ENCODE results near the gene EBF4. TPM values are rescaled to one million over a fixed set of nuclear protein-coding genes. Genes with fewer than 3 reads are reported as not detected.
A peak's percentile ranks its signal among the peaks of the same experiment; 100 is the strongest.

The EBF4 gene
- total and polyA plus RNA-seq, 10 of the 15 experiments (the other 5 are each of a cell fraction or from before 2014, with no cell fraction given): 0.13 TPM; not detected in 9

DNA sequence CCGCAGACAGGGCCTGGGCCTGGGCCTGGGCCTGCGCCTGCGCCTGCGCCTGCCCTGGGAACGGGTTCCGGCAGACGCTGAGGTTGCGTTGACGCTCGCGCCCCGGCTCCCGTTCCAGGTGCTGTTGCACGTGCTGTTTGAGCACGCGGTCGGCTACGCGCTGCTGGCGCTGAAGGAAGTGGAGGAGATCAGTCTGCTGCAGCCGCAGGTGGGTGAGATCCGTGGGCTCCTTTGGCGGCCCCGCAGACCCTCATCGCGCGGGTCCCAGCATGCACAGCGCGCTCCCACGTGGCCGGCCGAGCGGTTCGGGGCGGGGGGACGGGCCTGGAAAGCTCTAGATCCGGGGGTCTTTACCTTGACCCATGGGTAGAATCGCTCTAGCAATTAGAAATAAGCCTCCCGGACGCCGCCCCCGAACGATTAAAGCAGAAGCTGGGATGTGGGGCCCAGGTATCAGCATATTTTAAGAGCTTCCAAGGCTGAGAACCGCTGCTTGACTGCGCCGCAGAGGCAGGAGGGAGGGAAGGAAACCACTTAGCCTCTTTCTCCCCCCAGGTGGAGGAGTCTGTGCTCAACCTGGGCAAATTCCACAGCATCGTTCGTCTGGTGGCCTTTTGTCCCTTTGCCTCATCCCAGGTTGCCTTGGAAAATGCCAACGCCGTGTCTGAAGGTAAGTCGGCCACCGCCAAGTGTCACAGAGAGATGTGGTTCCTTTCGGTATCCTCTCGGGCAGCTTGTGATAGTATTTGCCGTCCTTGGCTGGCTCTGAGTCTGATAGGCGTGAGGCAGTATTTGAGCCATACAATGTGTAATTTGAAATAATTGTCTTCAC, 39.6 kb upstream of the EBF4 start:
- DNase-seq (ENCODE audit: low read depth, low spot score): no peak
- WGBS (ENCODE audit: insufficient coverage, insufficient replicate concordance, low lambda C conversion rate, missing lambda C conversion rate): under 1% methylated on average over 46 of the region's 56 CpGs
- POLR2A ChIA-PET: interaction anchor here (0.5 to 5.6 kb wide), 7 partner anchors 12 to 1254 kb away, joined by 3 to 47 read pairs (median 4); partner anchors contain the start of genes IDH3B and SNRPB
- Histone ChIP-seq H3K4me1 (ENCODE audit: control insufficient read depth, insufficient read depth, low read length) (peaks cover 13% of the 10 kb centered on the region), H3K36me3 (ENCODE audit: control insufficient read depth in 2 of 2, insufficient read depth in 2 of 2, low read length in 1 of 2) (peaks cover 24 to 32% of the 10 kb centered on the region in 2 experiments), H3K9ac (ENCODE audit: control insufficient read depth, insufficient read depth, low read length) (peak overlapping the region; percentile 95), H3K4me2 (ENCODE audit: control insufficient read depth, insufficient read depth) (peak overlapping the region; percentile 95), H2AFZ (ENCODE audit: control insufficient read depth, low read depth, low read length) (peak overlapping the region; percentile 90), H3K4me3 (peak overlapping the region; percentile 95), H3K27me3 (replicated peaks in 1 of 2; ENCODE audit: control insufficient read depth in 2 of 2, insufficient read depth in 2 of 2, low read length in 1 of 2) (no peaks in the 10 kb centered on the region), H4K20me1 (ENCODE audit: control insufficient read depth, insufficient read depth) (peaks cover 17% of the 10 kb centered on the region), H3K9me3 (replicated peaks; ENCODE audit: control insufficient read depth, insufficient read depth, low read length) (no peaks in the 10 kb centered on the region), H3K79me2 (ENCODE audit: control insufficient read depth, insufficient read depth, low read length) (peaks cover 52% of the 10 kb centered on the region), H3K27ac (ENCODE audit: control insufficient read depth, insufficient read depth) (peak overlapping the region; percentile 84)
- peak; percentile 71 for ATAC-seq
- in situ Hi-C loops (cut with MboI): no loop called here
- BruUV-seq (replicated peaks): TSS peak; percentile 60
- intact Hi-C loops (cut with micrococcal nuclease; ENCODE audit: unreplicated experiment): loop anchor here (2.0 to 5.0 kb wide), 2 partner anchors 128 to 181 kb away; partner anchors contain the start of gene SNRPB
- RAD21 ChIA-PET (ENCODE audit: unreplicated experiment): interaction anchor here (1.8 kb wide), 2 partner anchors 11 to 348 kb away, joined by 3 to 4 read pairs; partner anchors contain the start of gene IDH3B
- FAIRE-seq: no peak
- CTCF ChIA-PET: interaction anchor here (0.6 to 2.4 kb wide), 5 partner anchors 9 to 260 kb away, joined by 3 to 13 read pairs (median 7); partner anchors contain the start of gene IDH3B
- SMC1A ChIA-PET (ENCODE audit: uncharacterized antibody, unreplicated experiment): interaction anchor here (0.6 to 4.9 kb wide), 3 partner anchors 12 to 183 kb away, joined by 3 to 25 read pairs (median 7); partner anchors contain the start of gene IDH3B
- TF ChIP-seq POLR2AphosphoS2 (IDR thresholded peaks at IDR 0.05; ENCODE audit: low read depth, low read length) (no peak; the same call in 1 of the 2 replicates), PAX8 (IDR thresholded peaks at IDR 0.05) (no peak), ZNF622 (IDR thresholded peaks at IDR 0.05) (no peak), NBN (IDR thresholded peaks at IDR 0.05) (peak; percentile 30; the same call in 1 of the 2 replicates), CREM (IDR thresholded peaks at IDR 0.05; ENCODE audit: low read depth) (peak; percentile 47), RAD21 (IDR thresholded peaks at IDR 0.05; ENCODE audit: insufficient read depth, low read depth, low read length) (no peak), SREBF2 (IDR thresholded peaks at IDR 0.05; ENCODE audit: low read length) (no peak), MEF2B (IDR thresholded peaks at IDR 0.05; ENCODE audit: partially characterized antibody, poor library complexity, severe bottlenecking) (no peak), RB1 (IDR thresholded peaks at IDR 0.05; ENCODE audit: borderline replicate concordance) (no peak), JUNB (IDR thresholded peaks at IDR 0.05) (no peak), HDAC2 (IDR thresholded peaks at IDR 0.05) (no peak), KLF5 (IDR thresholded peaks at IDR 0.05; ENCODE audit: partially characterized antibody) (no peak), ZNF24 (IDR thresholded peaks at IDR 0.05) (no peak), TCF7 (IDR thresholded peaks at IDR 0.05; ENCODE audit: borderline replicate concordance) (no peak), RAD51 (IDR thresholded peaks at IDR 0.05) (peak; percentile 77), MYC (IDR thresholded peaks at IDR 0.05; ENCODE audit: insufficient read depth, insufficient read length, insufficient replicate concordance, low read length, severe bottlenecking) (peak; percentile 96), CHD4 (IDR thresholded peaks at IDR 0.05) (no peak), SIX5 (IDR thresholded peaks at IDR 0.05; ENCODE audit: low read depth, low read length, severe bottlenecking) (no peak)
- TF ChIP-seq, protein P1, sequence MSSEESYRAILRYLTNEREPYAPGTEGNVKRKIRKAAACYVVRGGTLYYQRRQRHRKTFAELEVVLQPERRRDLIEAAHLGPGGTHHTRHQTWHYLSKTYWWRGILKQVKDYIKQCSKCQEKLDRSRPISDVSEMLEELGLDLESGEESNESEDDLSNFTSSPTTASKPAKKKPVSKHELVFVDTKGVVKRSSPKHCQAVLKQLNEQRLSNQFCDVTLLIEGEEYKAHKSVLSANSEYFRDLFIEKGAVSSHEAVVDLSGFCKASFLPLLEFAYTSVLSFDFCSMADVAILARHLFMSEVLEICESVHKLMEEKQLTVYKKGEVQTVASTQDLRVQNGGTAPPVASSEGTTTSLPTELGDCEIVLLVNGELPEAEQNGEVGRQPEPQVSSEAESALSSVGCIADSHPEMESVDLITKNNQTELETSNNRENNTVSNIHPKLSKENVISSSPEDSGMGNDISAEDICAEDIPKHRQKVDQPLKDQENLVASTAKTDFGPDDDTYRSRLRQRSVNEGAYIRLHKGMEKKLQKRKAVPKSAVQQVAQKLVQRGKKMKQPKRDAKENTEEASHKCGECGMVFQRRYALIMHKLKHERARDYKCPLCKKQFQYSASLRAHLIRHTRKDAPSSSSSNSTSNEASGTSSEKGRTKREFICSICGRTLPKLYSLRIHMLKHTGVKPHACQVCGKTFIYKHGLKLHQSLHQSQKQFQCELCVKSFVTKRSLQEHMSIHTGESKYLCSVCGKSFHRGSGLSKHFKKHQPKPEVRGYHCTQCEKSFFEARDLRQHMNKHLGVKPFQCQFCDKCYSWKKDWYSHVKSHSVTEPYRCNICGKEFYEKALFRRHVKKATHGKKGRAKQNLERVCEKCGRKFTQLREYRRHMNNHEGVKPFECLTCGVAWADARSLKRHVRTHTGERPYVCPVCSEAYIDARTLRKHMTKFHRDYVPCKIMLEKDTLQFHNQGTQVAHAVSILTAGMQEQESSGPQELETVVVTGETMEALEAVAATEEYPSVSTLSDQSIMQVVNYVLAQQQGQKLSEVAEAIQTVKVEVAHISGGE (CRISPR knock-in tag; IDR thresholded peaks at IDR 0.05): no peak
- TF ChIP-seq, protein P2, sequence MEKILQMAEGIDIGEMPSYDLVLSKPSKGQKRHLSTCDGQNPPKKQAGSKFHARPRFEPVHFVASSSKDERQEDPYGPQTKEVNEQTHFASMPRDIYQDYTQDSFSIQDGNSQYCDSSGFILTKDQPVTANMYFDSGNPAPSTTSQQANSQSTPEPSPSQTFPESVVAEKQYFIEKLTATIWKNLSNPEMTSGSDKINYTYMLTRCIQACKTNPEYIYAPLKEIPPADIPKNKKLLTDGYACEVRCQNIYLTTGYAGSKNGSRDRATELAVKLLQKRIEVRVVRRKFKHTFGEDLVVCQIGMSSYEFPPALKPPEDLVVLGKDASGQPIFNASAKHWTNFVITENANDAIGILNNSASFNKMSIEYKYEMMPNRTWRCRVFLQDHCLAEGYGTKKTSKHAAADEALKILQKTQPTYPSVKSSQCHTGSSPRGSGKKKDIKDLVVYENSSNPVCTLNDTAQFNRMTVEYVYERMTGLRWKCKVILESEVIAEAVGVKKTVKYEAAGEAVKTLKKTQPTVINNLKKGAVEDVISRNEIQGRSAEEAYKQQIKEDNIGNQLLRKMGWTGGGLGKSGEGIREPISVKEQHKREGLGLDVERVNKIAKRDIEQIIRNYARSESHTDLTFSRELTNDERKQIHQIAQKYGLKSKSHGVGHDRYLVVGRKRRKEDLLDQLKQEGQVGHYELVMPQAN (conservative IDR thresholded peaks at IDR 0.05): peak; percentile 74

All from GM12878 (cell line).